Hematopoietic multipotent progenitor cell treated with erythropoietin and hydrocortisone succinate and interleukin-3 and kit ligand, for 8 days (in vitro differentiated cells): ENCODE results near the gene KLK2.
A peak's percentile ranks its signal among the peaks of the same experiment; 100 is the strongest.
"Not testable (repeated sequence)": the region's sequence is repeated elsewhere in the genome, so short reads cannot be mapped to it uniquely, and the experiment has no call there.

Experiments
- DNase-seq: peaks from one replicate; pipeline ENCODE4 v3.0.0-alpha.2; 2015

KLK2 gene

DNA sequence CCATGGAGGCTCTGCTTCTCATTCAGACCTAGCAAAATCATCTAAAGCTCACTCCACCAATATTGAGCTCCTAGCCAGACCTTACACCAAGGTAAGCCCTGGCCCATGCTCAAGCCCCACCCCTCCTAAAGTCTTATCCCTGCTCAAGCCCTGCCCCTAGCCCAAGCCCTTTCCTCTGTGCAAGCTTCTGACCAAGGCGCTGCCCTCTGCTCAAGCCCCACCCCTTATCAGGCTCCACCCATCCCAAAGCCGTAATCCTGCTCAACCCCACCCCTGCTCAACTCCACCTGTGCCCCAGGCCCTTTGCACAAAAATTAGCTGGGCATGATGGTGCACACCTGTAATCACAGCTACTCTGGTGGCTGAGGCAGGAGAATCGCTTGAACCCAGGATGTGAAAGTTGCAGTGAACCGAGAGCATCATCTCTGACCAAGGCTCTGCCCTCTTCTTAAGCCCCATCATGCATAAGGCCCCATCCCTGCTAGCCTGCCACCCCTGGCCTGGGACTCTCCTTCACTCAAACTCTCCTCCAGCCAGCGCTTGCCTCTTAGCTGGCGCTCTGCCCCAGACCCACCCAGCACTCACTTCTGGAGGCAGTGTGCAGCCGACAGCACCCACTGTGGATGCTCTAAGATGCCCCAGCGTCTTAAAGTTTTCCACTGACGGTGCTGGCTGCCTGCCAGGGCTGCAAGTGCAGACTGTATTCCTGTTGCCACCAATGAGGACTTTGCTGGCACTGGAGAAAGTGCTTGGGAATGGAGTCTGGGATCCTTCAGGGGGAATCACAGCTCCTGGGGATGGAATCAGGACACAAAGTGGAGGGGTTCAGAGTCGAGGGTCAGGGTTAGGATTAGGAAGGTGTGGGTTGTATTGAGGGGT, 21.5 kb downstream of the KLK2 start:
- DNase-seq = no peak

DNA sequence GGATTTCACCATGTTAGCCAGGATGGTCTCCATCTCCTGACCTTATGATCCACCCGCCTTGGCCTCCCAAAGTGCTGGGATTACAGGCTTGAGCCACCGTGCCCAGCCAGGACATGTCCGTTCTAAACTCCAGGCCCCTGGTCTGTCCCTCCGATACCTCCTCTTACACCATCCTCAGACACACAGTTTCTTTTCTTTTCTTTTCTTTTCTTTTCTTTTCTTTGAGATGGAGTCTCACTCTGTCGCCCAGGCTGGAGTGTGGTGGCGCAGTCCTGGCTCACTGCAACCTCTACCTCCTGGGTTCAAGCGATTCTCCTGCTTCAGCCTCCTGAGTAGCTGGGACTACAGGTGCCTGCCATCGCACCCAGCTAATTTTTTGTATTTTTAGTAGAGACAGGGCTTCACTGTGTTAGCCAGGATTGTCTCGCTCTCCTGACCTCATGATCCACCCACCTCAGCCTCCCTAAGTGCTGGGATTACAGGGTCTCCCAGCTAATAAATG, 22.9 kb downstream of the KLK2 start:
- DNase-seq = not testable (repeated sequence)

DNA sequence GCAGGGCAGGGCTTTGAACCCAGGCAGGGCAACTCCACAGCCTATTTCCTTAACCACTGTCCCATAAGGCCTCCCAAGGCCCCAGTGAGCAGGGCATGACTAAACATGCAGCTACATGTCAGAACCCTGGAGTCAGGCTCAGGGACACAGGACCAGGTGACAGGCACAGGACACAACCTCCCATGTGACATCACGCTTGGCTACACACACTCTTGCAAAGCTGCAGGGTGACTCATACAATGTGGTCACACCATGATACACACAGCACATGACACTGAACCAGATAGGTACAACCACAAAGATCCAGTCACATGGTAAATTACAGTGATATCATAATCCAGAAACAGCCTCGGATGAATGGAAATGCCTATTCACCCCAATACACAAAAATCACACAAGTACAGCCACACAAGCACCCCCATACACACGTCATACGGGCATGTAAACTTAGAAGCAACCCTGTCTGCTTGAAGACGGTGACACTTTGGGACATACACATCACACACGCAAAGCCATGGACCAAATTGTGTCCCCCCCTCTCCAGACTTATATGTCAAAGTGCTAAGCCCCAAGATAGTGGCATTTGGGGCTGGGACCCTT, 23.5 kb downstream of the KLK2 start:
- peak; percentile 80 for DNase-seq

DNA sequence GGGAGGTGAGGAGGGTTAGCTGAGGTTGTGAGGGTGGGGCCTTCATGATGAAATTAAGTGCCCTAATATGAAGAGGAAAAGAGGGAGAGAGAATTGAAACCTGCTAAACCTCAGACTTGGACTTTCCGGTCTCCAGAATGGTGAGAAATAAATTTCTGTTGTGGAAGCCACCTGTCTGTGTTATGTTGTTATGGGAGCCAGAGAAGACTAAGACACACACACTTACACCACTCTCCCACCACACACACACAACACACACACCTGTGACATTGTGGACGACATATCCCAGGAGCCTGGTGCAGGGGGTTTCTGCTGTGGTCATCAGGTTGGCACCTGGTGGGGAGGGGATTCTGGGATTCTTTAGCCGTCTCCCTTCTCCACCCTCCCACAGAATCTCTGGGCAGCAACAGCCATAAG, 24.0 kb downstream of the KLK2 start:
- no peak for DNase-seq

DNA sequence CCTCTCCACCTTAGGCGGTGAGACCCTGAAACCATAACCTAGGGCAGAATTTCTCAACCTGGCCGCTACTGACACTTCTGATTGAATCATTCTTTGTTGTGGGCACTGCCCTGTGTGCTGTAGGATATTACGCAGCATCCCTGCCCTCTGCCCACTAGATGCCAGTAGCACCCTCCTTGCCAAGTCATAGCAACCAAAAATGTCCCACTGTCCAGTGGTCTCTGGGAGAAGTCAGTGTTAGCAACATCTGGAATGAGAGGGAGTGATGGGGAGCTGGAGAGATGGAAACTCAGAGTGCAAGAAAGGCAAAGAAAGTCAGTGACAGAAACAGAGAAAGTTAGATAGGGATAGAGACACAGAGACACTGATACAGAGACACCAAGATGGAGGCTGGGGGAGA, 24.4 kb downstream of the KLK2 start:
- DNase-seq = no peak

DNA sequence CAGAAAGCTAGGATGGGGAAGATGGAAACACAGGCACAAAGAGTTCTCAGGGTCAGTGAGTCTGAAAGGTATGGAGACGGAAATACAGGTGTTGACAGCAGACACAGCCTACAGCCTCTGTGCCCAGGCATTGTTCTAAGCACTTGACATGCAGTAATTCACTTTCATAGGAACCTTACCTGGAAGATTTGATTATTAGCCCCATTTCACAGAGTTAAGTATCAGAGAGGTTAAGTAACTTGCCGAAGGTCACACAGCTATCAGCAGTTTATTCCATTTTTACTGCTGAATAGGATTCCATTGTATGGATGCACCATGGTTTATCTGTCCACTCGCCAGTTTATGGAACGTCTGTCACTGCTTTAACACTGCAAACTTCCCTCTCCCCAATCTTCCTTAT, 24.8 kb downstream of the KLK2 start:
- no peak for DNase-seq

DNA sequence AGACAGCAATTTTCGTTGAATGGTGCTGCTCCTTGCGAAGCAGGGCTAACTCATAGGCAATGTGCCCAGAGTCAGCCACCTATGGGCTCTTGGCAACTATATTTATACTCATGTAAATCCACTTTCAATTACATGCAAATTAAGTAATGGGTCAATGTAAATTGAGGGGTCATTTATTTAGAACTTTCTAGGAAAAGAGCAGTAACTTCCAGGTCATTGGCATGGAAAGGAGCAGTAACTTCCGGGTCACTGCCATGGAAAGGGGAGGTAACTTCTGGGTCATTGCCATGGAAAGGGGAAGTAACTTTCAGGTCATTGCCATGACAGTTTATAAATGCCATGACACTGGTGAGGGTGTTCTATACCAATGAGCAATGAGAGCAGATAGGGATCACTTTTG, 26.3 kb downstream of the KLK2 start:
- no peak for DNase-seq

DNA sequence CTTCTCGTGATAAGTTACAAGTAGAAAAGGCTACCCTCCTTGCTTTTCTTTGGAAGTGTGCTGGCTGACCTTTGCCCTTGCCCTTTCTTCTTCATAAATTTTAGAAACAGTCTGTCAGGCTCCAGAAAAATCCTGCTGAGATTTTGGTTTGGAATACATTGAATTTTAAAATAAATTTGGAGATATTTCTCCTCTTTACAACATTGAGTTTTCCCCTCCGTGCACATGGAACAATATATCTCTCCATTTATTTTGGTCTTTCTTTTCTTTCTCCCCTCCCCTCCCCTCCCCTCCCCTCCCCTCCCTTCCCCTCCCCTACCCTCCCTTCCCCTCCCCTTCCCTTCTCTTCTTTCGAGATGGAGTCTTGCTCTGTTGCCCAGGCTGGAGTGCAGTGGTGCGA, 29.4 kb downstream of the KLK2 start:
- no peak for DNase-seq

DNA sequence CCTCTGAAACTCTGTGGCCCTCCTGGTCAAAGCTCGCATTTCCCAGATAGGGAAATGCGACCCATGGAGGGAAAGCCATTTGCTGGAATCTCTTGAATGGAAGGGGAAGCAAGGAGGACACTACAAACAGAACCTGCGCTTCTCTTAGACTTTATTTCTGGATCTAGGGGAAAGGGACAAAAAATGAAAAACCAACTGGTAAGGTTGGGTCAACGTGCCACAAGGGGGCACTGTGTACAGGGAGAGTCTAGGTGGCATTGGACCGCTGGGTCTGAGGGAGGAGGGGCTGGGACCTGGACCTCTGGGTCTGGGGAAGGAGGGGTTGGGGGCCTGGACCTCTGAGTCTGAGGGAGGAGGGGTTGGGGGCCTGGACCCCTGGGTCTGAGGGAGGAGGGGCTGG, 33.0 kb downstream of the KLK2 start:
- DNase-seq = peak; percentile 50

DNA sequence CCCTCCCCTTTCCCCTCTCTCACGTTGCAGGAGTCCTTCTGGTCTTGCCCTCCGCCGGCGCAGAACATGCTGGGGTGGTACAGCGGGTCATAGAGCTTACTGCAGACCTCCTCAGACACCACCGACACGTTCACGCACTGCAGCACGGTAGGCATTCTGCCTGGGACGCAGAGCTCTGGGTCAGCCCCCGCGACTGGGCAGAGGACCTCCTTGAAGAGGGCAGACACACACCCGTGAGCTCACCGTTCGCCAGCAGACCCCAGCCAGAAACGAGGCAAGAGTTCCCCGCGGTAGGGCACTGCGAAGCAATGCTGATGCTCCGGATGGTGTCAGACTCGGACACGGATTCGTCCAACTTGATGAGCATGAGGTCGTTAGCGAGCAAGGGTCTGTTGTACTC, 35.1 kb downstream of the KLK2 start:
- DNase-seq = no peak

DNA sequence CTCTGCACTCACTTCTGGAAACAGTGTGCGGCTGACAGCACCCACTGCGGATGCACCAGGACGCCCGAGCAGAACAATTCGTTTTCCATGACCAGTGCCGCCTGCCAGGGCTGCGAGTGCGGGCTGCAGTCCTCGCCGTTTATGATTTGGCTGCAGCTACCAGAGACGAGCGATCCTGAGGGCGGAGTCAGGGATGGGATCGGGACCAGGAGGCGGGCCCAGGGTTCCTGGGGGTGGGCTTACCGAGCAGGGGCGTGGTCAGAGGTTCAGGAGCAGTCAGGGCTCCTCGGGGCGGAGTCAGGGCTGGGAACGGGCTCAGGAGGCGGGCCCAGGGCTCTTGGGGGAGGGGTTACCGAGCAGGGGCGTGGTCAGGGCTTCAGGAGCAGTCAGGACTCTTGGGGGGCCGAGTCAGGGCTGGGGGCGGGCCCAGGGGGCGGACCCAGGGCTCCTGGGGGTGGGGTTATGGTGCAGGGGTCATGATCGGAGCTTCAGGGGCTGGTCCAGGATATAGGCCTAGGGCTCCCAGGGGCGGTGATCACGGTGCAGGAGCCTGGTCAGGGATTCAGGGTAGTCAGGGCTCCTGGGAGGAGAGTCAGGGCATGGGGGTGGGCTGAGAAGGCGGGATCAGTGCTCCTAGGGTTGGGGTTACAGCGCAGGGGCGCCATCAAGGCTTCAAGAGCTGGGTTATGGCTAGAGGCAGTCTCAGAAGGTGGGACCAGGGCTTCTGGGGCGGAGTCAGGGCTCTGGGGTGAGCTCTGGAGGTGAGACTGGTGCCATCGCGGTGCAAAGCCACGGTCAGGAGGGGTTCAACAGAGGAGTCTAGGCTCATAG, 36.2 kb downstream of the KLK2 start:
- DNase-seq = peak; percentile 57

DNA sequence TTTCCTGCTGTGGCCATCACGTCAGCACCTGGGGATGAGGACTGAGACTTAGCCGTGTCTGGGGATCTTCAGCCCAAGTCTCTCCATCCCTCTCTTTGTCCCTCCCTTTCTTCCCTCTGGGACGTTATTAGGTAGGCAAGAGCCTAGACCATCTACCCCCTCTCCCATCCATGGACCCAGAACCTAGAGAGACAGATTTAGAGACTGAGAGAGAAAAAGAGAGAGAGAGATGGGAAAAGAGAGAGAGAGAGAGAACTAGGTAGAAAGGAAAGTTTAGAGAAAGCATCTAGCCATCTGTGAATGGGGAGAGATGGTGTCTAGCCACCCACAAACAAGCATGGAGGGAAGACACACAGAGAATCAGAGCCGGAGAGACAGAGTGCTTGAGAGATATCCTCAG, 37.5 kb downstream of the KLK2 start:
- no peak for DNase-seq

DNA sequence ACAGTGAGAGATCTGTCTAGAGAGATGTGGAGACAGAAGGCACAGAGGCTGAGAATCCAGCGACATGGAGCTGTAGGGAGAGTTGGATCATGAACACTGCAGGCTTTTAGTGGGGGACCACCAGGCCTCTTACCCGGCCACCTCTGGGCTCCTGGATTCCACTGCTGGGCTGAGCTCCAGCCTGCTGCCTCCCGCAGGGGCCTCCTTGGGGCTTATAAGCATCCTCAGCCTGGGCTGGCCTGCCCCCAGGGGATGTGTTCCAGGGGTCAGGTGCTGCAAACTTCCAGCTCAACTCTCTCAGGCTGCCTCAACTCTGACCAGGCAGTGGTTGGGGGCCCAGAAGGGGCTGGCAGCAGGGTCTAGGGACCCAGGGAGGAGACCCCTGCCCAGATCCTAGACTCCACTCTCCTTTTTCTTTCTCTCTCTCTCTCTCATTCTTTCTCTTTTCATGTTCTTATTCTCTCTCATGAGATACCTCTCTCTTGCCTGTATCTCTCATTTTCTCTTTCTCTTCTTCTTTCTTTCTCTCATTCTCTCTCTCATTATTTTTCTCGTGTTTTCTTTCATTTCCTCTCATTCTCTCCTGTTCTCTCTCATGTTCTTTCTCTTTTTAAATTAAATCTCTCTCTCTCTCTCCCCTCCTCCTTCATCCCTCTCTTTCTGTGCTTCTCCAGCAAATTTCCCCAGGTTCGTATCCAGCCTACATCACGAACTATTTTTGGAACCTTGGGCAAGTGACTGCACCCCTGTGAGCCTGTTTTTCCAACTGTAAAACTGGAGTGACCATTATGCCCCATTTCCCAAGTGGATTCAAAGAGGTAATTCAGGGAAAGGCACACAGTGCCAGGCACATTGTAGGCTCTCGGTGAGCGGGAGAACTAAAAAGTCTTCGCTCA, 38.2 kb downstream of the KLK2 start, which contains the start of gene KLK4:
Gene KLK4, minus strand, starts transcription at position 190 of the 896 bp plus-strand sequence. CDS start 657 bp downstream, outside the sequence.
- DNase-seq = no peak

DNA sequence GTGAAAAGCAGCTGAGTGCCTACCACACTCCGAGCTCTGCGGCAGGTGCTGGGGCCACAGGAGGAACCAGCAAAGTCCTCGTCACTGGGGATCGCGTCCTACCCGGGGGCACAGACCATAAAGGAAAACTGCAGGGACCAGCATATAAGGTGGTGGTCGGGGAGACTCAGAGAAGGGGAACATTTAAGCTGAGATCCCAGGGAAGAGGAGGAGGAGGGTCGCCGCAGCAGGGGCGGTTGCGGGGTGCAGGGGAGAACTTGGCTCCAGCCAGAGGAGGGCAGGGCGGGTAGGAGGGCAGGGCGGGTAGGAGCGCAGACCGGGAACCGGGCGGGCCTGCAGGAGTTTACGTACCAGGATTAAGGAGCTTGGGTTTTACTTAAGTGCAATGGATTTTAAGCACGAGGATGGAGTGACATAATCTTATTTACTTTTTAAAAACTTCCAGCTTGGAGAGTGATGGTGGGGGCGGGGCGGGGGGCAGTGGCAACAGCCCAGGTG, 38.9 kb downstream of the KLK2 start:
- DNase-seq = no peak

DNA sequence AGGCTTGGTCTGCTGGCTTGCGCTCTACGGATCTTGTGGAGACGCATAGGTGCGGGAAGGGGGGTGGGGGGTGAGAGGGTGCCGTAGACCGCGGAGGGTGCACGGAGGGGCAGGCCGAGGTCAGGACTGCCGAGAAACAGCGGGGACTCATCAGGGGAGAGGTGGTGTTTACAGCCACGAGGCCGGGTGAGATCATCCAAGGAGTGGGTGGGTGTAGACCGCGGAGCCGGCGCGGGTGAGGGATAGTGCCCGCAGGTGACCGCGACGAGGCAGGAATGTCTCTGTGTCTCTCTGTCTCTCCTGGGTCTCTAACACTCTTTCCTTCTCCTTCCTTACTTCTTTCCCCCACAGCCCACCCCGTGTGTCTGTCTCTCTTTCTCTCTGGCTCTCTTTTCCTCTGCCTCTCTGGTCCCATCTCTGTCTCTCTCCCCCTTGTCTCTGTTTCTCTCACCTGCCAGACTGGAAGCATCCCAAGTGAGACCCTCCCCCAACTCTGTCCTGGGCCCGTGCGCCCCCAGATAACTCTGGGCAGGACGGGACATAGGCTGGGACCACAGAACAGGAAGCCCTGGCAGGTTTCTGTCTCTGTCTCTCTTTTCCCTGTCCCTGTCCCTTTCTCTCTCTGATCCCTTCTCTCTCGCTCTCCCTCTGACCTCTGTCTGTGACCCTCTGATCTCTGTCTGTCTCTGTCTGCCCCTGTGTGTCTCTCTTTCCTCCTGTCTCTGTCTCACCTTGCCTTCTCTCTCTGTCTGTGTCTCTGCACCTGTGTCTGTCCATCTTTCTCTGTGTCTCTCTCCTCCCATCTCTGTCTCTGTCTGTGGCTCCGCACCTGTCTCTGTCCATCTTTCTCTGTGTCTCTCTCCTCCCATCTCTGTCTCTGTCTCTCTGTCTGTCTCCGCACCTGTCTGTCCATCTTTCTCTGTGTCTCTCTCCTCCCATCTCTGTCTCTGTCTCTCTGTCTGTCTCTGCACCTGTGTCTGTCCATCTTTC, 39.8 kb downstream of the KLK2 start:
- no peak for DNase-seq

DNA sequence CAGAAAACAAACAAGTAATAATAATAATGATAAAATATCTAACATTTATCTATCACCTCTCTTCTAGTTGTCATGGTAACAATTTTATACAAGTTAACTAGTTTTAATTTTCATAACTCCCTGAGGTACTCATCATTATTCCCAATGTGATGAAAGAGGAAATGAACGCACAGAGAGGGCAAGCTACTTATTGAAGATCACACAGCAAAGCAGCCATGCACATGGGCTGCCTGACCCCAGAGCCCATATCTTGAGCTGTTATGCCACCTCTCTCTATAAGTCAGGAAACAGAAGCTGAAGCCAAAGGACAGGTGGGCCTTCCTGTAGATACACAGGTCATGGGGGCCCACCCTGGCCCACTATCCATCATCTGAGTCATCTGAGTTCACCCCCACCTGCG, 42.8 kb downstream of the KLK2 start:
- DNase-seq = no peak

DNA sequence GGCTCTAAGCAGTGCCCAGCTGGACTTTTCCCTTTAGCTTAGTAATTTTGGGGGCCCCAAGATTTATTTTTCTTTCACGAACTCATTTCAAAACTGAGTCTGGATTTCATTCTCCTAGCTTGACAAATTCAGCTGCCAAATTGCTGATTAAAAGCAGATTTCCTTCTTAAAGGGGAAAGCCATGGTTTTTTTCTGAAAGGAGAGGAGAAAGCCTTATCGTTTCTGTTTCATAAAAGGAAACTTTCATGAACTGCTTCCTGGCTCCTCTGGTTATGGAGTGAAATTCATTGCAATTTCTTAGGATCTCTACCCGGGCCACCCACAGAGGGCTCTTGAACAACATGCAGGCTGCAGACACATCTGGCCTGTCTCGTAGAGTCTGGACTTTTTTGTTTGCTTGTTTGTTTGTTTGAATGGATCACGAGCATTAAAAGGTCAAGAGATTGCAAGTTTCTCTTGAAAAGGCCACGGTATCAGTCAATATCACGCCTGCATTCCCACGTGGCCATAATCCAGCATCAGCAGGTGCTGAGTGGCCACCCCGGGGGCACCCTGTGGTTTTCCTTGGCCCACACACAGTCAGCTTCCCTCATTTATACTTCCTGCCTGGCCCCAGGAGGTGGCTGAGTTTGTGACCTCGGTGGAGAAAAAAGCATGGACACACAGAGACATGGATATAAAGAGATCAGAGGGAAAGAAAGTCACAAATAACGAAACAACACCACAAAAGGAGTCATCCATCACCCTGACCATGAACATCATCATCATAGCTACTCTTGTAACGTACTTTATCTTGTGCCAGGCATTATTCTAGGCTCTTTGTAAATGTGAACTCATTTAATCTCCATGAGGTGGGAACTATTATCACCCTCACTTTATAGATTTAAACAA, 48.4 kb downstream of the KLK2 start:
- DNase-seq = no peak

DNA sequence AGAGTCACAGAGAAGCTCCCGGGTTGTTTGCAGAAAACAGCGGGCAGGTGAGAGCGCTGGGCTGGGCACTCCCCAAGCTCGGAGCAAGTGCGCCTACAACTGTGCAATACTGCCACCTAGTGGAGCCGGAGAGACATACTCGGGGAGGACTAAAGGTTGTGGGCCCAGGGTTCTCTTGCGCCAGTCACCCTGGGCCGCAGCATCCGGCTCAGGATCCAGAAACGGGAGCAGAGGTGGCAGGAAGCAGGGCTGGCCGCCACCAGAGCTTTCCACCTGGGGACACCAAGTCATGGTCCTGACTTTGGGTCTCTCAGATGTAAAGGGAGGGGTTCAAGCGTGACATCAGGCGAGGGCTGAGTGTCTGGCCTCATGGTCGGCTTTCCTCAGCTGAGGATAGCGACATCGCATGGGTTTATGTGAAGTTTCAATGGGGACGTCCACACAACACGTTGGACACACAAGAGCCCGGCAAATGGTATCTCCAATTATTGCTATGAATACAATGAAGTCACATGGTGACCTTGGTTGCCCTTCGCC, 49.1 kb downstream of the KLK2 start:
- DNase-seq = peak; percentile 76

DNA sequence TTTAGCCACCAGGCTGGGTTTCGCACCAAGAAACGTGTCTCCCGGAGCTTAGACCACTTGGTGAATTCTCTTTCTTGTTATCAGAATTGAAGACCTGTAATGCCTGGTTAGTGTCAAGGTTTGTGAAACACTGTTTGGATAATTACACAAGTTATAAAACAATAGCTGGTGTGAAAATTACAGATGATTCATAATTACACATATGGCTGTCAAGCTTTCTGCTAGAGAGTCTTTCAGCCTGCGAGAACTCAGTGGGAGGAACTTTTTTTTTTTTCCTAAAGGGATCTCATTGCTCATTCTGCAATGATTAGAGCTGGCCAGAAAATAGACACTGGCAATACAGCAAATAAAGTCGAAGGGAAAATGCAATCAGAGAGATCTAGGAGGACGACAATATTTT, 51.3 kb downstream of the KLK2 start:
- DNase-seq = no peak
